IPS-15b (cell line): ENCODE results near the gene HUNK.

ENCODE experiments used
- H3K27me3 ChIP-seq: one replicate; pipeline ENCODE4 v1.6.1; 2013; ENCODE audit warnings: low read length; ENCODE audit not compliant: control insufficient read depth, insufficient read depth
- H3K36me3 ChIP-seq: one replicate; pipeline ENCODE4 v1.6.1; 2013; ENCODE audit warnings: low read length; ENCODE audit not compliant: control insufficient read depth, insufficient read depth
- H3K4me1 ChIP-seq: one replicate; pipeline ENCODE4 v1.6.1; 2013; ENCODE audit warnings: mild to moderate bottlenecking, low read length; ENCODE audit not compliant: control insufficient read depth, insufficient read depth
- H3K4me3 ChIP-seq: one replicate; pipeline ENCODE4 v1.5.1; 2013; ENCODE audit warnings: low read depth, low read length
- H3K9ac ChIP-seq: one replicate; pipeline ENCODE4 v1.6.1; 2013; ENCODE audit warnings: low read depth, mild to moderate bottlenecking, low read length
- H3K9me3 ChIP-seq: one replicate; pipeline ENCODE4 v1.6.1; 2013; ENCODE audit warnings: mild to moderate bottlenecking, low read length; ENCODE audit not compliant: control insufficient read depth, insufficient read depth

Gene HUNK

GRCh38 chr21:31993826-31994825 lies 121.3 kb downstream of the HUNK start:
- Histone ChIP-seq H3K4me1 (no peaks in the 10 kb centered on the region), H3K4me3 (no peak overlapping the region), H3K36me3 (peaks cover 13% of the 10 kb centered on the region), H3K9me3 (no peaks in the 10 kb centered on the region), H3K9ac (no peak overlapping the region), H3K27me3 (no peaks in the 10 kb centered on the region)

- peaks cover 16% of the 10 kb centered on the region for H3K36me3 ChIP-seq
- H3K27me3 ChIP-seq, result no peaks in the 10 kb centered on the region
These were observed 124.4 kb downstream of the HUNK start for GRCh38 chr21:31997191-31997590.

GRCh38 chr21:31999810-32000468 lies 127.1 kb downstream of the HUNK start:
- H3K36me3 ChIP-seq, result peaks cover 16% of the 10 kb centered on the region
- no peak overlapping the region for H3K4me3 ChIP-seq
- H3K4me1 ChIP-seq, result no peaks in the 10 kb centered on the region
- no peaks in the 10 kb centered on the region for H3K9me3 ChIP-seq
- no peaks in the 10 kb centered on the region for H3K27me3 ChIP-seq
- no peak overlapping the region for H3K9ac ChIP-seq

More at GRCh38 chr21:31997191-31997590, 124.4 kb downstream of the HUNK start:
- H3K9ac ChIP-seq, result no peak overlapping the region
- no peak overlapping the region for H3K4me3 ChIP-seq
- H3K9me3 ChIP-seq, result no peaks in the 10 kb centered on the region
- no peaks in the 10 kb centered on the region for H3K4me1 ChIP-seq

GRCh38 chr21:32001390-32001789 lies 128.6 kb downstream of the HUNK start:
- Histone ChIP-seq H3K4me3 (no peak overlapping the region), H3K9me3 (no peaks in the 10 kb centered on the region), H3K4me1 (no peaks in the 10 kb centered on the region), H3K9ac (no peak overlapping the region), H3K27me3 (no peaks in the 10 kb centered on the region), H3K36me3 (peaks cover 16% of the 10 kb centered on the region)

- peaks cover 10% of the 10 kb centered on the region for H3K36me3 ChIP-seq
These were observed 130.6 kb downstream of the HUNK start for GRCh38 chr21:32003411-32003810.

GRCh38 chr21:32004291-32004690 lies 131.5 kb downstream of the HUNK start:
- H3K4me1 ChIP-seq, result no peaks in the 10 kb centered on the region
- H3K27me3 ChIP-seq, result no peaks in the 10 kb centered on the region
- H3K9me3 ChIP-seq, result no peaks in the 10 kb centered on the region
- no peak overlapping the region for H3K9ac ChIP-seq
- peaks cover 3% of the 10 kb centered on the region for H3K36me3 ChIP-seq
- no peak overlapping the region for H3K4me3 ChIP-seq

More at GRCh38 chr21:32003411-32003810, 130.6 kb downstream of the HUNK start:
- H3K4me1 ChIP-seq, result no peaks in the 10 kb centered on the region
- H3K27me3 ChIP-seq, result no peaks in the 10 kb centered on the region
- no peak overlapping the region for H3K4me3 ChIP-seq
- H3K9me3 ChIP-seq, result no peaks in the 10 kb centered on the region
- H3K9ac ChIP-seq, result no peak overlapping the region

- H3K9ac ChIP-seq, result no peak overlapping the region
- H3K27me3 ChIP-seq, result no peaks in the 10 kb centered on the region
- no peaks in the 10 kb centered on the region for H3K36me3 ChIP-seq
- no peaks in the 10 kb centered on the region for H3K9me3 ChIP-seq
- H3K4me1 ChIP-seq, result no peaks in the 10 kb centered on the region
- no peak overlapping the region for H3K4me3 ChIP-seq
These were observed 134.6 kb downstream of the HUNK start for GRCh38 chr21:32007456-32007855.

- no peaks in the 10 kb centered on the region for H3K4me1 ChIP-seq
- no peak overlapping the region for H3K9ac ChIP-seq
- H3K4me3 ChIP-seq, result no peak overlapping the region
- no peaks in the 10 kb centered on the region for H3K9me3 ChIP-seq
- no peaks in the 10 kb centered on the region for H3K36me3 ChIP-seq
- H3K27me3 ChIP-seq, result no peaks in the 10 kb centered on the region
These were observed 135.9 kb downstream of the HUNK start for GRCh38 chr21:32008714-32009113.

- H3K9me3 ChIP-seq, result no peaks in the 10 kb centered on the region
- no peaks in the 10 kb centered on the region for H3K36me3 ChIP-seq
- no peaks in the 10 kb centered on the region for H3K27me3 ChIP-seq
- H3K4me3 ChIP-seq, result no peak overlapping the region
- no peaks in the 10 kb centered on the region for H3K4me1 ChIP-seq
- no peak overlapping the region for H3K9ac ChIP-seq
These were observed 136.4 kb downstream of the HUNK start for GRCh38 chr21:32009263-32009662.

- no peak overlapping the region for H3K9ac ChIP-seq
- no peaks in the 10 kb centered on the region for H3K27me3 ChIP-seq
- no peak overlapping the region for H3K4me3 ChIP-seq
- H3K36me3 ChIP-seq, result no peaks in the 10 kb centered on the region
- H3K9me3 ChIP-seq, result no peaks in the 10 kb centered on the region
- no peaks in the 10 kb centered on the region for H3K4me1 ChIP-seq
These were observed 142.8 kb downstream of the HUNK start for GRCh38 chr21:32015461-32016139.

- H3K9ac ChIP-seq, result no peak overlapping the region
- no peak overlapping the region for H3K4me3 ChIP-seq
- no peaks in the 10 kb centered on the region for H3K4me1 ChIP-seq
- H3K9me3 ChIP-seq, result no peaks in the 10 kb centered on the region
- no peaks in the 10 kb centered on the region for H3K36me3 ChIP-seq
- H3K27me3 ChIP-seq, result no peaks in the 10 kb centered on the region
These were observed 145.6 kb downstream of the HUNK start for GRCh38 chr21:32018381-32018780.
